SU-DHL-6 (cell line): ENCODE results near the gene SNAP23.
A peak's percentile ranks its signal among the peaks of the same experiment; 100 is the strongest.

ENCODE experiments used
- H2AFZ ChIP-seq: fragments of 200-600 bp; sonication (generic); 2 replicates; pipeline ENCODE4 v1.6.1; 2014; ENCODE audit warnings: low read depth, mild to moderate bottlenecking, moderate library complexity, mixed read lengths, antibody characterized with exemption, low read length; ENCODE audit not compliant: severe bottlenecking
- H3F3A ChIP-seq: fragments of 200-600 bp; shearing (Covaris generic); 2 replicates; pipeline ENCODE4 v1.6.0; 2016; ENCODE audit warnings: antibody characterized with exemption, mild to moderate bottlenecking; ENCODE audit not compliant: insufficient read depth
- H3K27ac ChIP-seq: fragments of 200-600 bp; sonication (generic); 2 replicates; pipeline ENCODE4 v1.5.1; 2016; ENCODE audit warnings: low read depth, mild to moderate bottlenecking, low read length, moderate library complexity, mixed read lengths
- H3K27me3 ChIP-seq: fragments of 200-600 bp; sonication (generic), shearing (Covaris generic); 2 replicates; pipeline ENCODE4 v1.6.0; 2014; ENCODE audit warnings: mild to moderate bottlenecking, low read length
- H3K36me3 ChIP-seq: fragments of 200-600 bp; sonication (generic); 2 replicates; pipeline ENCODE4 v1.6.1; 2014; ENCODE audit warnings: mild to moderate bottlenecking, low read length, mixed read lengths
- H3K4me2 ChIP-seq: fragments of 300-600, 200-600 bp; shearing (Covaris generic), sonication (generic); 2 replicates; pipeline ENCODE4 v1.6.0; 2014; ENCODE audit warnings: low read length, low read depth, mild to moderate bottlenecking; ENCODE audit not compliant: poor library complexity, severe bottlenecking
- H3K4me3 ChIP-seq: fragments of 200-600 bp; sonication (generic); 2 replicates; pipeline ENCODE4 v1.5.1; 2014; ENCODE audit warnings: antibody characterized with exemption, low read length, mild to moderate bottlenecking, mixed read lengths; ENCODE audit not compliant: insufficient read depth, poor library complexity, severe bottlenecking
- H3K79me2 ChIP-seq: fragments of 200-600 bp; sonication (generic); 2 replicates; pipeline ENCODE4 v1.6.1; 2014; ENCODE audit warnings: mild to moderate bottlenecking, low read length, moderate library complexity; ENCODE audit not compliant: insufficient read depth
- H3K9ac ChIP-seq: fragments of 200-600 bp; sonication (generic); 2 replicates; pipeline ENCODE4 v1.7.0; 2014; ENCODE audit warnings: mild to moderate bottlenecking, low read length
- H3K9me2 ChIP-seq: fragments of 200-600 bp; sonication (generic); replicated peaks from 2 replicates; pipeline ENCODE4 v1.6.1; 2014; ENCODE audit warnings: low read length; ENCODE audit not compliant: insufficient read depth
- H3K9me3 ChIP-seq: fragments of 200-600 bp; sonication (generic); 2 replicates; pipeline ENCODE4 v1.6.1; 2014; ENCODE audit warnings: low read length, mixed read lengths; ENCODE audit not compliant: insufficient read depth
- H4K20me1 ChIP-seq: fragments of 200-600 bp; sonication (generic); 2 replicates; pipeline ENCODE4 v1.6.1; 2014; ENCODE audit warnings: low read depth, mild to moderate bottlenecking, antibody characterized with exemption, low read length, moderate library complexity, mixed read lengths
- CTCF ChIP-seq: fragments of 200-600 bp; sonication (generic); IDR thresholded peaks from one replicate; pipeline ENCODE4 v1.5.1; 2017; ENCODE audit warnings: antibody characterized with exemption, mild to moderate bottlenecking, low read length, moderate library complexity; ENCODE audit not compliant: insufficient read depth, poor library complexity, severe bottlenecking
- EZH2phosphoT487 ChIP-seq: fragments of 200-600 bp; sonication (generic), shearing (Covaris generic); conservative IDR thresholded peaks from 2 replicates; pipeline ENCODE4 v1.6.1; 2018; ENCODE audit warnings: mild to moderate bottlenecking, antibody characterized with exemption, low read length, moderate library complexity, mixed read lengths

The SNAP23 gene

GRCh38 chr15:42456531-42456930 is 38.9 kb upstream of the SNAP23 start:
- H3K27me3 ChIP-seq, result no peaks in the 10 kb centered on the region
- H3K9me2 ChIP-seq, result no peaks in the 10 kb centered on the region
- peaks cover 3% of the 10 kb centered on the region; the same call in 1 of the 2 replicates for H3K36me3 ChIP-seq
- no peak overlapping the region for H3K4me2 ChIP-seq
- H2AFZ ChIP-seq, result no peak overlapping the region
- no peak overlapping the region for H3K27ac ChIP-seq
- TF ChIP-seq CTCF (no peak), EZH2phosphoT487 (no peak)
- no peaks in the 10 kb centered on the region for H4K20me1 ChIP-seq
- H3F3A ChIP-seq, result 0 out of 2 replicates have a peak, but pooled peaks cover 3% of the 10 kb centered on the region
- H3K9me3 ChIP-seq, result no peaks in the 10 kb centered on the region
- H3K9ac ChIP-seq, result no peak overlapping the region
- H3K4me3 ChIP-seq, result no peak overlapping the region
- peaks cover 18% of the 10 kb centered on the region; the same call in 1 of the 2 replicates for H3K79me2 ChIP-seq

GRCh38 chr15:42456971-42457370 is 38.5 kb upstream of the SNAP23 start:
- Histone ChIP-seq H3K27me3 (no peaks in the 10 kb centered on the region), H3K79me2 (peaks cover 18% of the 10 kb centered on the region; the same call in 1 of the 2 replicates), H3K9me2 (no peaks in the 10 kb centered on the region), H3K4me3 (no peak overlapping the region), H3K4me2 (no peak overlapping the region), H3F3A (0 out of 2 replicates have a peak, but pooled peaks cover 7% of the 10 kb centered on the region), H3K36me3 (peaks cover 4% of the 10 kb centered on the region; the same call in 1 of the 2 replicates), H3K9ac (no peak overlapping the region), H3K9me3 (no peaks in the 10 kb centered on the region), H4K20me1 (no peaks in the 10 kb centered on the region), H2AFZ (no peak overlapping the region), H3K27ac (peak overlapping the region; percentile 41)
- no peak for TF ChIP-seq EZH2phosphoT487
- no peak for TF ChIP-seq CTCF

GRCh38 chr15:42457445-42458442 is 37.7 kb upstream of the SNAP23 start:
- peak overlapping the region; percentile 41 for H3K27ac ChIP-seq
- H3K36me3 ChIP-seq, result peaks cover 4% of the 10 kb centered on the region; the same call in 1 of the 2 replicates
- no peaks in the 10 kb centered on the region for H3K27me3 ChIP-seq
- 0 out of 2 replicates have a peak, but pooled peaks cover 7% of the 10 kb centered on the region for H3F3A ChIP-seq
- no peaks in the 10 kb centered on the region for H3K9me3 ChIP-seq
- H3K4me3 ChIP-seq, result no peak overlapping the region
- H4K20me1 ChIP-seq, result no peaks in the 10 kb centered on the region
- TF ChIP-seq EZH2phosphoT487 (no peak), CTCF (no peak)
- H3K79me2 ChIP-seq, result peaks cover 18% of the 10 kb centered on the region; the same call in 1 of the 2 replicates
- no peaks in the 10 kb centered on the region for H3K9me2 ChIP-seq
- no peak overlapping the region for H3K9ac ChIP-seq
- no peak overlapping the region for H2AFZ ChIP-seq
- no peak overlapping the region for H3K4me2 ChIP-seq
